NCI-H2196 (cell line): ENCODE results near the gene ECM1.

Experiments used
- DNase-seq: peaks from one replicate; lab custom pipeline; 2025; ENCODE audit not compliant: unreplicated experiment; lab: John Stamatoyannopoulos, UW

The ECM1 gene

GRCh38 chr1:150511985-150512660, 4.2 kb downstream of the ECM1 start:
- no peak for DNase-seq

- no peak for DNase-seq
Observed at GRCh38 chr1:150512846-150513245, 4.9 kb downstream of the ECM1 start.

- no peak for DNase-seq
Observed at GRCh38 chr1:150513351-150513791, 5.5 kb downstream of the ECM1 start.

- no peak for DNase-seq
Observed at GRCh38 chr1:150514260-150514659, 6.4 kb downstream of the ECM1 start.

GRCh38 chr1:150514913-150515327, 7.0 kb downstream of the ECM1 start:
- no peak for DNase-seq

GRCh38 chr1:150515328-150516049, 7.6 kb downstream of the ECM1 start, which contains the start of gene FALEC:
FALEC (plus strand) TSS chr1:150515752.
- peak; percentile 96 for DNase-seq

- DNase-seq = no peak
Observed at GRCh38 chr1:150516050-150516591, 8.2 kb downstream of the ECM1 start.

GRCh38 chr1:150516616-150517015, 8.7 kb downstream of the ECM1 start:
- DNase-seq = no peak

- DNase-seq = no peak
Observed at GRCh38 chr1:150521196-150521968, 13.5 kb downstream of the ECM1 start.

- no peak for DNase-seq
Observed at GRCh38 chr1:150525348-150525747, 17.4 kb downstream of the ECM1 start.

GRCh38 chr1:150528196-150528595, 20.3 kb downstream of the ECM1 start:
- no peak for DNase-seq

- DNase-seq = no peak
Observed at GRCh38 chr1:150529017-150529416, 21.1 kb downstream of the ECM1 start.

GRCh38 chr1:150530491-150531159, 22.7 kb downstream of the ECM1 start:
- DNase-seq = no peak

GRCh38 chr1:150532860-150533259, 25.0 kb downstream of the ECM1 start:
- DNase-seq = no peak

- no peak for DNase-seq
Observed at GRCh38 chr1:150534002-150534401, 26.1 kb downstream of the ECM1 start.

- DNase-seq = no peak
Observed at GRCh38 chr1:150535511-150536287, 27.8 kb downstream of the ECM1 start.

GRCh38 chr1:150536836-150537731, 29.2 kb downstream of the ECM1 start:
- no peak for DNase-seq

- no peak for DNase-seq
Observed at GRCh38 chr1:150537732-150538684, 30.1 kb downstream of the ECM1 start.
